Mucosa of rectum (tissue), 2 donors: ENCODE measurements around the gene SLC5A1.

Experiments used
- H3K27ac ChIP-seq, 2 donors: one replicate each; pipeline ENCODE4 v1.7.0; 2013; ENCODE audit warnings: inconsistent platforms in 2 of 2, low read depth in 2 of 2, low read length in 2 of 2
- H3K27me3 ChIP-seq, 2 donors: one replicate each; pipeline ENCODE4 v1.7.0; 2013; ENCODE audit warnings: low read length in 2 of 2; ENCODE audit not compliant: control insufficient read depth in 2 of 2, insufficient read depth in 2 of 2
- H3K36me3 ChIP-seq, 2 donors: one replicate each; pipeline ENCODE4 v1.7.0; 2013; ENCODE audit warnings: low read length in 2 of 2; ENCODE audit not compliant: control insufficient read depth in 2 of 2, insufficient read depth in 2 of 2
- H3K4me1 ChIP-seq, 2 donors: one replicate each; pipeline ENCODE4 v1.7.0; 2013; ENCODE audit warnings: low read length in 2 of 2, mild to moderate bottlenecking in 1 of 2; ENCODE audit not compliant: control insufficient read depth in 2 of 2, insufficient read depth in 2 of 2
- H3K4me3 ChIP-seq, 2 donors: one replicate each; pipeline ENCODE4 v1.7.0; 2013; ENCODE audit warnings: low read length in 2 of 2
- H3K9ac ChIP-seq, 2 donors: one replicate each; pipeline ENCODE4 v1.7.0; 2013; ENCODE audit warnings: low read length in 2 of 2, low read depth in 1 of 2, mild to moderate bottlenecking in 1 of 2
- H3K9me3 ChIP-seq, 2 donors: one replicate each; pipeline ENCODE4 v1.7.0; 2013; ENCODE audit warnings: low read length in 2 of 2; ENCODE audit not compliant: control insufficient read depth in 2 of 2
- donor health status: healthy.
- donor health status: Normal muscosa, but diverticular disease.

The SLC5A1 gene

DNA sequence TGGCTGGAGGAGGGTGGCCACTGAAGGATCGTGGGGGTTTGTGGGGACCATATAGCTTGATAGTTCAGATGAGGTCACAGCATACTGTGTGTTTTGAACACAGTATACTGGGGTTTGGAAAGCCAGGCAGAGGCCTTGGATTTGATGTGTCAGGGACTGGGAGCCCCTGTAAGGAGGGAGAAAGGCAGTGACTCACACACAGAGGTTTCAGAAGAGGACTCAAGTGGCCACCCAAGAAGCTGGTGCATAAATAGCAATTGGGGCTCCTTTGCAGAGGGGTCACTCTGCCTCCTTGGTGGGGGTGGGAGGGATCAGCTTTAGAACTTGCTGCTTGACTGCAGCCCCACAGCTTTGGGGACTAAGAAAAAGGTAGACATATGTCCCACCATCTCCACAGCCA is 39.3 kb downstream of the SLC5A1 start:
- H3K4me1 ChIP-seq = peaks cover 0 to under 1% of the 10 kb centered on the region in 2 donors
- no peaks in the 10 kb centered on the region for H3K9me3 ChIP-seq
- peaks cover 0 to 2% of the 10 kb centered on the region in 2 donors for H3K36me3 ChIP-seq
- no peak overlapping the region for H3K4me3 ChIP-seq
- no peaks in the 10 kb centered on the region for H3K27me3 ChIP-seq
- no peak overlapping the region for H3K9ac ChIP-seq
- H3K27ac ChIP-seq = no peak overlapping the region

DNA sequence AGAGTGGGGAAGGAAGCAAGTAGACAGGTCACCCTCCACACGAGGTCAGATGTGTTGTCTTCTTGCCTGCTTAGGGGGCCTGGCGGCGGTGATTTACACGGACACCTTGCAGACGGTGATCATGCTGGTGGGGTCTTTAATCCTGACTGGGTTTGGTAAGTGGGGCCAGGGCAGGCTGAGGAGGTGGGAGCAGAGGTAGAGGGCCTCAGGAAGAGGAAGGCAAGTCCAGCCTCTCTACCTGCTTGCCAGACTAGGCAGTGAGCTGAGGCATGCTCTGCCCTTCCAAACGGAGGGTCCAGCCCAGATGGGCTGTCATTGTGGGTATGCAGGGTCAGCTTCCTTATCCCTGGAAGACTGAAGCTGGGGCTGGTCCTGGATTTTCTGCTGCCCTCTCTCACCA is 39.9 kb downstream of the SLC5A1 start:
- Histone ChIP-seq H3K36me3 (peaks cover 0 to 2% of the 10 kb centered on the region in 2 donors), H3K27ac (no peak overlapping the region), H3K9ac (no peak overlapping the region), H3K4me3 (no peak overlapping the region), H3K9me3 (no peaks in the 10 kb centered on the region), H3K4me1 (no peaks in the 10 kb centered on the region), H3K27me3 (no peaks in the 10 kb centered on the region)

GRCh38 chr22:32083814-32084213 is 40.8 kb downstream of the SLC5A1 start:
- H3K4me3 ChIP-seq = no peak overlapping the region
- H3K9me3 ChIP-seq = no peaks in the 10 kb centered on the region
- H3K27ac ChIP-seq = no peak overlapping the region

DNA sequence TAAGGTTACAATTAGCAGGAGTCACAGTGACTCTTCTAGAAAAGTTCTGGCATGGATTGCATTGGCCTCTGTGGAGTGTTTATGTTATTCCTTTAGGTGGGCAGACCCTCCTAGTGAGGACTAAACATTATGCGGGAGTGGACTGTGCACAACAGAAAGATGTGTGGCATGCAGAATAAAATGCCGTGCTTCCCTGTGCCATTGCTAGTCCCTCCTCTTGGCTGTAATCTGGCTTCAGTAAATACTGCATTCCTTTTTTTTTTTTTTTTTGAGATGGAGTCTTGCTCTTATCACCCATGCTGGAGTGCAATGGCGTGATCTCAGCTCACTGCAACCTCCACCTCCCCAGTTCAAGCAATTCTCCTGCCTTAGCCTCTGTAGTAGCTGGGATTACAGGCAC is 45.0 kb downstream of the SLC5A1 start:
- Histone ChIP-seq H3K9me3 (no peaks in the 10 kb centered on the region), H3K27ac (no peak overlapping the region), H3K9ac (no peak overlapping the region), H3K36me3 (peaks cover 0 to 5% of the 10 kb centered on the region in 2 donors), H3K4me3 (no peak overlapping the region), H3K27me3 (no peaks in the 10 kb centered on the region), H3K4me1 (no peaks in the 10 kb centered on the region)

More at GRCh38 chr22:32083814-32084213, 40.8 kb downstream of the SLC5A1 start:
- Histone ChIP-seq H3K4me1 (no peaks in the 10 kb centered on the region), H3K36me3 (peaks cover 0 to 2% of the 10 kb centered on the region in 2 donors), H3K27me3 (no peaks in the 10 kb centered on the region), H3K9ac (no peak overlapping the region)

- Histone ChIP-seq H3K4me3 (no peak overlapping the region), H3K9me3 (no peaks in the 10 kb centered on the region), H3K27ac (no peak overlapping the region), H3K9ac (no peak overlapping the region), H3K4me1 (no peaks in the 10 kb centered on the region), H3K36me3 (peaks cover 0 to 4% of the 10 kb centered on the region in 2 donors), H3K27me3 (peaks cover 0 to 2% of the 10 kb centered on the region in 2 donors)
These were observed 54.0 kb downstream of the SLC5A1 start for GRCh38 chr22:32097018-32097417.

DNA sequence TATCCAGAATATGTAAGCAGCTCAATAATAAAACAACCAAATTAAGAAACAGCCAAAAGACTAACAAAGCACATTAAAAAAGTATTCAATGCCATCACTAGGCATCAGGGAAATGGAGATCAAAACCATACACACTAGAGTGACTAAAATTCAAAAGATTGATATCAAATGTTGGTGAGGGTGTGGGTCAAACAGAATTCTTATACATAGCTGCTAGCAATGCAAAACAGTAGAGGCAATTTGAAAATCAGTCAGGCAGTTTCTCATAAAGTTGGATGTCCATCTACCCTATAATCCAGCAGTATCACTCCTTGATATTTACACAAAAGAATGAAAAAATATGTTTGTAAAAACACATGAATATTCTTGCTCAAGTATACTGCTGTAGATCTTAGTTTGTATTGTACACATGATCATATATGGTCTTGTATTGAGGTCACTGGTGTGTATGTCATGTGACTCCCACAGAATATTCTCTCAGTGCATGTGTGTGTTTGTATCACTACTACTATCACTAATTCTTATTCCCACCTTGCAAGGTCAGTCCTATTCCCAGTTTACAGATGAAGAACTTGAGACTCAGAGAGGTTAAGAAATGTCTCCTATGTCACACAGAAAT is 54.9 kb downstream of the SLC5A1 start:
- Histone ChIP-seq H3K27ac (no peak overlapping the region), H3K4me3 (no peak overlapping the region)

DNA sequence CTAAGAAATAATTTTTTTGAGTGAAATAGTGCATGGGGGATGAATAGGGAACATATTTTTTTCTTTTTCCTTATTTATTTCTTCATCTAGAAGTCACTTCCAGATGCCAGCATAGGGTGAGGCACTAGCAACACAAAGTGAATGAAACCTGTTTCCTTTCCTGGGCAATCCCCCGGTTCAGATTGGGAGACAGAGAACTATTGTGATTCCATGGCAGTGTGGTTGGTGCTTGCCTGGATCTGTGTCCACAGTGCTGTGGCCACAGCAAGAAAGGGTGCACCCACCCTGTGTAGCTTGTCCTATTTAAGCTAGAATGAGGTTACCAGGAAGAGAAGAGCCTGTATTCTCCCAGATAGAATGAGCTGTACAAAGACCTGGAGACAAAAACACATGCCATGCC is 57.6 kb downstream of the SLC5A1 start:
- H3K4me3 ChIP-seq = no peak overlapping the region
- H3K27me3 ChIP-seq = peaks cover 0 to 3% of the 10 kb centered on the region in 2 donors
- peaks cover 4 to 5% of the 10 kb centered on the region in 2 donors for H3K36me3 ChIP-seq
- H3K9me3 ChIP-seq = no peaks in the 10 kb centered on the region
- no peak overlapping the region for H3K27ac ChIP-seq
- H3K4me1 ChIP-seq = no peaks in the 10 kb centered on the region
- H3K9ac ChIP-seq = no peak overlapping the region

More for the DNA sequence above, 54.9 kb downstream of the SLC5A1 start:
- no peaks in the 10 kb centered on the region for H3K9me3 ChIP-seq
- no peaks in the 10 kb centered on the region for H3K4me1 ChIP-seq
- H3K36me3 ChIP-seq = peaks cover 0 to 4% of the 10 kb centered on the region in 2 donors
- H3K27me3 ChIP-seq = peaks cover 0 to 3% of the 10 kb centered on the region in 2 donors
- H3K9ac ChIP-seq = no peak overlapping the region

GRCh38 chr22:32103658-32104315 is 60.7 kb downstream of the SLC5A1 start:
- Histone ChIP-seq H3K4me3 (no peak overlapping the region), H3K27me3 (peaks cover 0 to 3% of the 10 kb centered on the region in 2 donors), H3K9ac (no peak overlapping the region), H3K4me1 (no peaks in the 10 kb centered on the region), H3K27ac (no peak overlapping the region), H3K9me3 (no peaks in the 10 kb centered on the region), H3K36me3 (peaks cover 3 to 5% of the 10 kb centered on the region in 2 donors)

DNA sequence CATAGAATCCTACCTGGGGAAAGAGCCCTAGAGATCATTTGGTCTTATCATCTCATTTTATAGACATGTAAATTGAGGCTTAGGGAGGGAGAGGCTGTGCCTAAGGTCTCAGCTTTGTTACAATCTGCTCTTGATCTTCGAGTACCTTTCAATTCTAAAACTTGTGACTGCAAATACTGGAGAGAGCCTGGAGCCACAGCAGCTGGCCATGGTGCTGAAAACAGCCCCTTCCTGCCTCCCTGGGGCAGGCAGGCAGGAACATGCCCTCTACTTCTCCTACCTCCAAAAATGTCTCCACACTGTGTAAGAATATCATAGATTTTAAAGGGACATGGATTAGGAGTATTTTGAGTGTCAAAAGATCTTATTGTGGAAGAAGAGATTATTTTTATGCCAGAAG is 63.9 kb downstream of the SLC5A1 start:
- Histone ChIP-seq H3K4me1 (no peaks in the 10 kb centered on the region), H3K27me3 (peaks cover 0 to 1% of the 10 kb centered on the region in 2 donors), H3K36me3 (peaks cover 3 to 5% of the 10 kb centered on the region in 2 donors), H3K9ac (no peak overlapping the region), H3K4me3 (no peak overlapping the region), H3K9me3 (no peaks in the 10 kb centered on the region), H3K27ac (no peak overlapping the region)

DNA sequence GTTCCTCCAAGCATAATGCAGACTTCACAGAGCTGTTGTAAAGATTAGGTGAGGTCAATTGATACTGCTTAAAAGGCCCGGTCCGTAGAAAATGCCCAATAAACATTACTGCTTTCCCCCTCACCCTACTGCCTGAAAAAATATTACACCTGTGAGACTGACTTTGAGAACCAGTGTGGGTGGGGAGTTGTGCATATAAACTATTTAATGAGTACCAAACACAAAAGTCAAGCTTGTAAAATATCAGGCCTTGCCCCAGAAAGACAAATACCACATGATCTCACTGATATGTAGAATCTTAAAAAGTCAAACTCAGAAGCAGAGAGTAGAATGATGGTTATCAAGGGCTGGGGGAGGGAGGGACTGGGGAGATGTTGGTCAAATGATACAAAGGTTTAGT is 69.3 kb downstream of the SLC5A1 start:
- Histone ChIP-seq H3K36me3 (no peaks in the 10 kb centered on the region), H3K27ac (no peak overlapping the region), H3K9me3 (no peaks in the 10 kb centered on the region), H3K27me3 (no peaks in the 10 kb centered on the region), H3K4me3 (no peak overlapping the region), H3K9ac (no peak overlapping the region), H3K4me1 (peaks cover 0 to 3% of the 10 kb centered on the region in 2 donors)
